Stomach (tissue), 4 donors: ENCODE data around the gene NUP133.

Experiments used
- EP300 ChIP-seq: sonication (generic); formaldehyde crosslinking; IDR thresholded peaks from one replicate; pipeline ENCODE4 v1.6.1; 2017; ENCODE audit warnings: antibody characterized with exemption
- POLR2A ChIP-seq, 4 donors: fragments of 450-650 bp; IDR thresholded peaks; one replicate each; pipeline ENCODE4 v1.6.1; 2016; ENCODE audit warnings: antibody characterized with exemption in 4 of 4, control low read depth in 2 of 4, mild to moderate bottlenecking in 1 of 4, moderate library complexity in 1 of 4
- POLR2AphosphoS5 ChIP-seq, 3 donors: sonication (generic); formaldehyde crosslinking; IDR thresholded peaks; one replicate each; pipeline ENCODE4 v1.6.1; 2016; ENCODE audit warnings: antibody characterized with exemption in 3 of 3
- TF ChIP-seq, protein P1 (sequence below), 7 experiments: fragments of 450-650 bp in 4 of 7; fragments of 200-600 bp in 3 of 7; sonication (generic) in 3 of 7; IDR thresholded peaks; one replicate each; pipeline ENCODE4 v1.5.1; 2016 to 2019; ENCODE audit warnings: antibody characterized with exemption in 7 of 7, control low read depth in 2 of 7, mild to moderate bottlenecking in 1 of 7

DNA sequence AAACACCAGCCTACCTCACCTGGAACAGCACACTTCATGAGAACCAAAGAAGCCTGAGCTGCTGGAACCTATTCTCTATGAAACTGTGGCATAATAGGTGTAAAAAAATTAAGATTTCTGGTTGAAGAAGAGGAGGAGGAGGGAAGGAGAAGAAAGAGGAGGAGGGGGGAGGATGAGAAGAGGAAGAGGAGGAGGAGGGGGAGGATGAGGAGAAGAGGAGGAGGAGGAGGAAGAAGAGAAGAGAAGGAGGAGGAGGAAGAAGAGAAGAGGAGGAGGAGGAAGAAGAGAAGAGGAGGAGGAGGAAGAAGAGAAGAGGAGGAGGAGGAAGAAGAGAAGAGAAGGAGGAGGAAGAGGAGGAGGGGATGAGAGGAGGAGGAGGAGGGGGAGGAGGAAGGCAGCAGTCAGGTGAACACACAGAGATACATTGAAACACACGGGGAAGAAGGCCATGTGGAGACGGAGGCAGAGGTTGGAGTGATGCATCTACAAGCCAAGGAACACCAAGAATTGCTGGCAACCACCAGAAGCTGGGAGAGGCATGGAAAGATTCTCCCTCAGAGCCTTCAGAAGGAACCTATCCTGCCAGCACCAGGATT is 82.5 kb downstream of the NUP133 start:
- TF ChIP-seq, protein P1, sequence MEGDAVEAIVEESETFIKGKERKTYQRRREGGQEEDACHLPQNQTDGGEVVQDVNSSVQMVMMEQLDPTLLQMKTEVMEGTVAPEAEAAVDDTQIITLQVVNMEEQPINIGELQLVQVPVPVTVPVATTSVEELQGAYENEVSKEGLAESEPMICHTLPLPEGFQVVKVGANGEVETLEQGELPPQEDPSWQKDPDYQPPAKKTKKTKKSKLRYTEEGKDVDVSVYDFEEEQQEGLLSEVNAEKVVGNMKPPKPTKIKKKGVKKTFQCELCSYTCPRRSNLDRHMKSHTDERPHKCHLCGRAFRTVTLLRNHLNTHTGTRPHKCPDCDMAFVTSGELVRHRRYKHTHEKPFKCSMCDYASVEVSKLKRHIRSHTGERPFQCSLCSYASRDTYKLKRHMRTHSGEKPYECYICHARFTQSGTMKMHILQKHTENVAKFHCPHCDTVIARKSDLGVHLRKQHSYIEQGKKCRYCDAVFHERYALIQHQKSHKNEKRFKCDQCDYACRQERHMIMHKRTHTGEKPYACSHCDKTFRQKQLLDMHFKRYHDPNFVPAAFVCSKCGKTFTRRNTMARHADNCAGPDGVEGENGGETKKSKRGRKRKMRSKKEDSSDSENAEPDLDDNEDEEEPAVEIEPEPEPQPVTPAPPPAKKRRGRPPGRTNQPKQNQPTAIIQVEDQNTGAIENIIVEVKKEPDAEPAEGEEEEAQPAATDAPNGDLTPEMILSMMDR (IDR thresholded peaks at IDR 0.05) = no peak
- no peak for TF ChIP-seq POLR2A (IDR thresholded peaks at IDR 0.05)
- TF ChIP-seq POLR2AphosphoS5 (IDR thresholded peaks at IDR 0.05) = no peak
- TF ChIP-seq EP300 = no peak
